GM19351 (cell line): ENCODE results near the gene FARP1.

Experiments
- ATAC-seq: cut with Tn5 transposase; IDR thresholded peaks from one replicate; pipeline ENCODE4 v1.9.1; 2021; ENCODE audit warnings: mild to moderate bottlenecking, moderate library complexity; ENCODE audit not compliant: unreplicated experiment

FARP1 gene

GRCh38 chr13:98142380-98143156, at the start of gene FARP1:
FARP1 (plus strand) TSS chr13:98143094; CDS start chr13:98213243, 70,149 bp downstream.
- ATAC-seq: peak; percentile 77

- no peak for ATAC-seq
Observed at GRCh38 chr13:98094678-98095266, 48.1 kb upstream of the FARP1 start.

GRCh38 chr13:98096059-98096458, 46.8 kb upstream of the FARP1 start:
- ATAC-seq: no peak

GRCh38 chr13:98097749-98098148, 45.1 kb upstream of the FARP1 start:
- no peak for ATAC-seq

- no peak for ATAC-seq
Observed at GRCh38 chr13:98098516-98098915, 44.4 kb upstream of the FARP1 start.

GRCh38 chr13:98099627-98100026, 43.3 kb upstream of the FARP1 start:
- ATAC-seq: no peak

- ATAC-seq: no peak
Observed at GRCh38 chr13:98100481-98100880, 42.4 kb upstream of the FARP1 start.

GRCh38 chr13:98103531-98103930, 39.4 kb upstream of the FARP1 start:
- ATAC-seq: no peak

- ATAC-seq: no peak
Observed at GRCh38 chr13:98103942-98104880, 38.7 kb upstream of the FARP1 start.

GRCh38 chr13:98105929-98106336, 37.0 kb upstream of the FARP1 start:
- ATAC-seq: no peak

- ATAC-seq: no peak
Observed at GRCh38 chr13:98108341-98108740, 34.6 kb upstream of the FARP1 start.

- ATAC-seq: no peak
Observed at GRCh38 chr13:98109226-98109853, 33.6 kb upstream of the FARP1 start.

- no peak for ATAC-seq
Observed at GRCh38 chr13:98110749-98111148, 32.1 kb upstream of the FARP1 start.

- no peak for ATAC-seq
Observed at GRCh38 chr13:98111168-98112098, 31.5 kb upstream of the FARP1 start.

GRCh38 chr13:98112456-98112855, 30.4 kb upstream of the FARP1 start:
- ATAC-seq: no peak

GRCh38 chr13:98118865-98119264, 24.0 kb upstream of the FARP1 start:
- ATAC-seq: no peak

GRCh38 chr13:98123176-98123575, 19.7 kb upstream of the FARP1 start:
- ATAC-seq: no peak

- no peak for ATAC-seq
Observed at GRCh38 chr13:98129059-98129746, 13.7 kb upstream of the FARP1 start.

GRCh38 chr13:98133946-98134345, 8.9 kb upstream of the FARP1 start:
- peak; percentile 96 for ATAC-seq
